Measurements from ENCODE around the gene ZNF782.
"Not testable (repeated sequence)": the region's sequence is repeated elsewhere in the genome, so short reads cannot be mapped to it uniquely, and the experiment has no call there.

The ZNF782 gene

DNA sequence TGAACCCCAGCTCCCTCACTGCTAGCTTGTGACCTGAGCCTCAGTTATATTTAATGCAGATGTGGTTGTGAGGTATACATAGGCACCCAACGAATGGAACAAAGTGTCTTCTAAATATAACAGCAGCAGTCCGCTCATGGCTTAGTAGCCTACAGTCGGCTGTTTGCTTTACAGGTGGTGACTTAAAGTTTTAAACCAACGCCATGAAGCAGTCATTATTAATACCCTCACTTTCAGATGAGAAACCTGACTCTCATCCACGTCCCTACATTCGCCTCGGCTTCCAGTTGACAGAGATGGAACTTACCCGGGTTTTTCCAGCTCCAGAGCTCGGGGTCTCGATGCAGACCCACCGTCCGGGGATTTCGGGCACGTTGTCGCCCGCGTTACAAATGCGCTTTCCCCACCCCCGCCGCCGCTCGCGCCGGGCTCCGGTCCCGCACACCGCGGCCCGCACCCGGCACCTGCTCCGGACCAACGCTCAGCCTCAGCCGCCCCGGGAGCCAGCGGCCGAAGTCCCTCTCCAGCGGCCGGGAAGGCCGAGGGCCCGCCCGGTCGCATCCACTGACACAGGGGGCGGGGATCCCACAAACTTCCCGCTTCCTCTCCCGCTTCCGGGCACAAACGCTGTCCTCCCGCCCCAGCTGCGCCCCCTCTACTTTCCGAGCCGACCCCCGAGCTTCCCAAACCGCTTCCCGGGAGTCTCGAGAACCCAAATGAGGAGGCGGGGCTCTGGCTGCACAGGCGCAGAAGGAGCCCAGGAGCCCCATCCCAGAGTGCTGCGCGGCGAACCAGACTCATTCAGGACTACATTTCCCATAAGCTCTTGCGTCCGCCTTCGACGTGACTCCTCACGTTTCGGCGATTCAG, at the start of gene ZNF782:
Gene ZNF782, minus strand, starts transcription at position 734 of the 870 bp plus-strand sequence. CDS start 2,553 bp downstream, outside the sequence.
- H3K4me1 ChIP-seq (ENCODE audit: control insufficient read depth, insufficient read depth, low read length) = peaks cover 24% of the 10 kb centered on the region; the same call in 1 of the 2 replicates
- peak within 1 kb of the TSS; percentile 57 for H3K9ac ChIP-seq (ENCODE audit: low read depth, low read length)
- no peaks in the 10 kb centered on the region for H3K27me3 ChIP-seq (ENCODE audit: control insufficient read depth, insufficient read depth, low read length)
- no peaks in the 10 kb centered on the region for H3K36me3 ChIP-seq (ENCODE audit: control insufficient read depth, insufficient read depth, low read length)
- H3K9me3 ChIP-seq (ENCODE audit: control insufficient read depth, insufficient read depth, low read length) = no peaks in the 10 kb centered on the region
- peak within 1 kb of the TSS; percentile 88 for H3K4me3 ChIP-seq (ENCODE audit: low read depth, low read length)
- peak within 1 kb of the TSS; percentile 74 for H3K27ac ChIP-seq (ENCODE audit: low read depth, low read length)

DNA sequence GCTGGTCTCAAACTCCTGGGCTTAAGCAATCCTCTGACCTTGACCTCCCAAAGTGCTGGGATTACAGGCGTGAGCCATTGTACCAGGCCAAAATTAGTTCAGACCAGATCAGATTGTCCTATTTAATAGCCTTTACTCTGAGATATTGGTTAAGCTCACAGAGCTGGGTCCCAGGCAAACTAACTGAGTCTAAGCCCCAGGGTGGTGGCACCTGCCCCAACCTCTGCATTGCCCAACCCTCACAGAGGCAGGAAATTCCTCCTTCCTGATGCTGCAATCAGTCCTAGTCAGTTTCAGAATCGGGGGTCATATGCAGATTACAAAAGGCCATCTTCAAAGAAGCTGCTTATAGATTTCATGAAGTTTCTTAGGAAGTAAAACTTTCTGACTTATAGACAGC, 45.7 kb upstream of the ZNF782 start:
- H3K36me3 ChIP-seq (ENCODE audit: control insufficient read depth, insufficient read depth, low read length); H3K4me1 ChIP-seq (ENCODE audit: control insufficient read depth, insufficient read depth, low read length); H3K27ac ChIP-seq (ENCODE audit: low read depth, low read length); H3K27me3 ChIP-seq (ENCODE audit: control insufficient read depth, insufficient read depth, low read length); H3K9ac ChIP-seq (ENCODE audit: low read depth, low read length); H3K9me3 ChIP-seq (ENCODE audit: control insufficient read depth, insufficient read depth, low read length); H3K4me3 ChIP-seq (ENCODE audit: low read depth, low read length): not testable (repeated sequence)

DNA sequence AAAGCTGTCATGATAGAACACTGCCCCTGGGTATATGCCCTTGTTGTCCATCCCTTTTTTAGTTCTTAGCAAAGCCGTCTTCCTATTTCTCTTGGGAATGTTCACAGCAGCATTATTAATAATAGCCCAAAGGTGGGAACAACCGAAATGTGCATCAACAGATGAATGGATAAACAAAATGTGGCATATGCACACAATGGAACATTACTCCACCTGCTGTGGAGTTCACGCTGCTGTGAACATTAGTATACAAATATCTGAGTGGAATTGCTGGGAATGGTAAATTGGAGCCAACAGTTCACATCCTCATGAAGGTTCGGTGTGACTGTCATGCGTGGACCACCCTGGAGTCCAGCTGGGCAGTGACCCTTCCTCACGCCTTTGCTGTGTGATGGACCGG, 37.8 kb upstream of the ZNF782 start:
- Histone ChIP-seq H3K9ac (ENCODE audit: low read depth, low read length) (no peak overlapping the region), H3K27ac (ENCODE audit: low read depth, low read length) (no peak overlapping the region), H3K9me3 (ENCODE audit: control insufficient read depth, insufficient read depth, low read length) (no peaks in the 10 kb centered on the region), H3K4me1 (ENCODE audit: control insufficient read depth, insufficient read depth, low read length) (no peaks in the 10 kb centered on the region), H3K36me3 (ENCODE audit: control insufficient read depth, insufficient read depth, low read length) (no peaks in the 10 kb centered on the region), H3K4me3 (ENCODE audit: low read depth, low read length) (no peak overlapping the region), H3K27me3 (ENCODE audit: control insufficient read depth, insufficient read depth, low read length) (no peaks in the 10 kb centered on the region)

DNA sequence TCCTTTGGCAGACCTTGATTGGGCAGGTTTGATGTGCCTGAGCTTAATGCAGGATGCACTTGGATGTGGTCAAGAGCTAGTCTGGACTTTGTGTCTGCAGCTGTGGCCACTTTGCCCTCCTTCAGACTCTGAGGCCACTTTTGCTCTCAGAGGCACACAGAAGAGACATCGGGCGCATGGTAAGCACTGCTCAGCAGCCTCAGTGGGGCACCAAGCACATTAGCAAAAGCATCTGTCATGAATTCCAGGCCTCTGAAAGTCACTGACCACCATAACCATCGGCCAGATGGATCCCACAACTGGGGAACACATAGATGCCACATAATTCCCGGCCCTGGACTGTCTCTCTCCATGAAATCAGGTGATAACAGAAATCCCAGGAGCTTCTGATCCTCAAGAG, 34.3 kb upstream of the ZNF782 start:
- Histone ChIP-seq H3K4me1 (ENCODE audit: control insufficient read depth, insufficient read depth, low read length) (no peaks in the 10 kb centered on the region), H3K4me3 (ENCODE audit: low read depth, low read length) (no peak overlapping the region), H3K9ac (ENCODE audit: low read depth, low read length) (no peak overlapping the region), H3K27ac (ENCODE audit: low read depth, low read length) (no peak overlapping the region), H3K27me3 (ENCODE audit: control insufficient read depth, insufficient read depth, low read length) (no peaks in the 10 kb centered on the region), H3K36me3 (ENCODE audit: control insufficient read depth, insufficient read depth, low read length) (no peaks in the 10 kb centered on the region), H3K9me3 (ENCODE audit: control insufficient read depth, insufficient read depth, low read length) (no peaks in the 10 kb centered on the region)

DNA sequence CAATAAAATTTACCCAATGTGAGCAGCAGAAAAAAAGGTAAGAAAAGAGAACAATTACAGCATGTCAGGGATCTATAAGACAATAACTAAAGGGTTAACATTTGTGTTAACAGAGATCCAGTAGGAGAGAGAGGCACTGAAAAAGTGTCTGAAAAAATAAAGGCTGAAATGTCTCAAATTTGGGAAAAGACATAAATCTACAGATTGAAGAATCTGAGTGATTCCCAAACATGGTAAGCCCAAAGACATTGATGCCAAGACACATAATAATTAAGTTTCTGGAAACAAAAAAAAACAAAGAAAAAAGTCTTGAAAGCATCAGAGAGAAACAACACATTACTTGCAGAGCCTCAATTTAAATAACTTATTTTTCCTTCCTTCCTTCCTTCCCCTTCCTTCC, 31.1 kb upstream of the ZNF782 start:
- no peaks in the 10 kb centered on the region for H3K9me3 ChIP-seq (ENCODE audit: control insufficient read depth, insufficient read depth, low read length)
- no peak overlapping the region for H3K27ac ChIP-seq (ENCODE audit: low read depth, low read length)
- H3K4me3 ChIP-seq (ENCODE audit: low read depth, low read length) = no peak overlapping the region
- H3K9ac ChIP-seq (ENCODE audit: low read depth, low read length) = no peak overlapping the region
- H3K27me3 ChIP-seq (ENCODE audit: control insufficient read depth, insufficient read depth, low read length) = no peaks in the 10 kb centered on the region
- no peaks in the 10 kb centered on the region for H3K4me1 ChIP-seq (ENCODE audit: control insufficient read depth, insufficient read depth, low read length)
- no peaks in the 10 kb centered on the region for H3K36me3 ChIP-seq (ENCODE audit: control insufficient read depth, insufficient read depth, low read length)

DNA sequence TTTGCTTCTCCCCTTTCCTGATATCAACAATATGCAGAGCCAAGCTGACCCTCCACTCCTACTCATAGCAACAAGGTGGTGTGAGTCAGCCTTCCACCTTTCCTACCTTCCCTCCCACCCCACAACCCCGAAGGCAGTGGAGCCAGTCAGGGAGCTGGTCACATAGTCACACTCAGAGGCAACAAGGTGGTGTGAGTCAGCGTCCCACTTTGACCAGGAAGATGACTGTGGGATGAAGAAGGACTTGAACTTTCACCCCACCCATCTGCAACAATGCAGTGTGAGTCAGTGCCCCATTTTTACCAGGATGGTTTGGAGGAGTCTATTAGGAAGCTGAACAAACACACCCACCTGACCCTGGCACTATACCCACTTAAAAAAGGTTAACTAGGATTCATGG, 30.1 kb upstream of the ZNF782 start:
- no peak overlapping the region for H3K9ac ChIP-seq (ENCODE audit: low read depth, low read length)
- no peaks in the 10 kb centered on the region for H3K4me1 ChIP-seq (ENCODE audit: control insufficient read depth, insufficient read depth, low read length)
- no peaks in the 10 kb centered on the region for H3K27me3 ChIP-seq (ENCODE audit: control insufficient read depth, insufficient read depth, low read length)
- no peaks in the 10 kb centered on the region for H3K36me3 ChIP-seq (ENCODE audit: control insufficient read depth, insufficient read depth, low read length)
- H3K9me3 ChIP-seq (ENCODE audit: control insufficient read depth, insufficient read depth, low read length) = no peaks in the 10 kb centered on the region
- H3K4me3 ChIP-seq (ENCODE audit: low read depth, low read length) = no peak overlapping the region
- H3K27ac ChIP-seq (ENCODE audit: low read depth, low read length) = no peak overlapping the region

DNA sequence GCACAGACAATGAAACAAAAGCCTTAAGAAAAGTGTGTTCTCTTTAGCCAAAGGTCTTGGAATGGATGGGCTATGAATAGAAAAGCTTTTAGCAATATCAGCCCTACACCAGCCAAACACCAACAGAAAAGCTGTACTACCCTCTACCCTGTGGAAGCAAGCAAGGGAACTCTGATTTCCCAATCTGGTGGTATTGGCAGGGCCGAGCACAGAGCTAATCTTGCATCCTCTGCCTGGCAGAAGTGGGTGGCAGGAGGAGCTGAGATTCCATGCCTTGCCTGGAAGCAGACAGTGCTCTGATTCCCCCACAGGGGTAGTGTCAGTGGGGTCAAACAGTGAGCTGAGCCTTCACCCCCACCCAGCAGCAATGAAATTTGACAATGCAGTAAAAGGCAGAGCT, 29.6 kb upstream of the ZNF782 start:
- H3K27ac ChIP-seq (ENCODE audit: low read depth, low read length) = no peak overlapping the region
- H3K9ac ChIP-seq (ENCODE audit: low read depth, low read length) = no peak overlapping the region
- H3K4me1 ChIP-seq (ENCODE audit: control insufficient read depth, insufficient read depth, low read length) = no peaks in the 10 kb centered on the region
- H3K9me3 ChIP-seq (ENCODE audit: control insufficient read depth, insufficient read depth, low read length) = no peaks in the 10 kb centered on the region
- H3K4me3 ChIP-seq (ENCODE audit: low read depth, low read length) = no peak overlapping the region
- no peaks in the 10 kb centered on the region for H3K36me3 ChIP-seq (ENCODE audit: control insufficient read depth, insufficient read depth, low read length)
- H3K27me3 ChIP-seq (ENCODE audit: control insufficient read depth, insufficient read depth, low read length) = no peaks in the 10 kb centered on the region

DNA sequence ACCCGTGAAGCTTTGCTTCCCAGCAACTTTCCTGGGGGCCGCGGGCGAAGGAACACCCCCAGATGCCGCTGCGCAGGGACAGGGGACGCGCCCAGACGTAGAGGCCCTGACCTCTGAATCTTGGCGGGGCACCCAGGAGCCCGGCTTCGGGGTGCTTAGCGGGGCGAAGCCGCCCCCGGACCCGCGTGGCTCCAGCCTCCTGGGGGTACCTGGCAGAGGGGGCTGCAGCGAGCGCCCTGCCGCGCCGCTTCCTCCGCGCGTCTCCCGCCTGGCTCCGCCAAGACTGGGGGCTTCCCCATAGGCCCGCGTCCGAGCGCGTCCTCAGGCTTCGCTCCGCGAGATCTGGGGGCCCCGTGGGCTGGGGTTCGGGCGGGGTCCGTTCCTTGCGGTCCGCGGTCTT, 23.0 kb upstream of the ZNF782 start:
- no peak overlapping the region for H3K9ac ChIP-seq (ENCODE audit: low read depth, low read length)
- no peak overlapping the region for H3K27ac ChIP-seq (ENCODE audit: low read depth, low read length)
- H3K4me3 ChIP-seq (ENCODE audit: low read depth, low read length) = no peak overlapping the region
- peaks cover 16% of the 10 kb centered on the region for H3K27me3 ChIP-seq (ENCODE audit: control insufficient read depth, insufficient read depth, low read length)
- no peaks in the 10 kb centered on the region for H3K36me3 ChIP-seq (ENCODE audit: control insufficient read depth, insufficient read depth, low read length)
- peaks cover 3% of the 10 kb centered on the region for H3K4me1 ChIP-seq (ENCODE audit: control insufficient read depth, insufficient read depth, low read length)
- H3K9me3 ChIP-seq (ENCODE audit: control insufficient read depth, insufficient read depth, low read length) = no peaks in the 10 kb centered on the region

DNA sequence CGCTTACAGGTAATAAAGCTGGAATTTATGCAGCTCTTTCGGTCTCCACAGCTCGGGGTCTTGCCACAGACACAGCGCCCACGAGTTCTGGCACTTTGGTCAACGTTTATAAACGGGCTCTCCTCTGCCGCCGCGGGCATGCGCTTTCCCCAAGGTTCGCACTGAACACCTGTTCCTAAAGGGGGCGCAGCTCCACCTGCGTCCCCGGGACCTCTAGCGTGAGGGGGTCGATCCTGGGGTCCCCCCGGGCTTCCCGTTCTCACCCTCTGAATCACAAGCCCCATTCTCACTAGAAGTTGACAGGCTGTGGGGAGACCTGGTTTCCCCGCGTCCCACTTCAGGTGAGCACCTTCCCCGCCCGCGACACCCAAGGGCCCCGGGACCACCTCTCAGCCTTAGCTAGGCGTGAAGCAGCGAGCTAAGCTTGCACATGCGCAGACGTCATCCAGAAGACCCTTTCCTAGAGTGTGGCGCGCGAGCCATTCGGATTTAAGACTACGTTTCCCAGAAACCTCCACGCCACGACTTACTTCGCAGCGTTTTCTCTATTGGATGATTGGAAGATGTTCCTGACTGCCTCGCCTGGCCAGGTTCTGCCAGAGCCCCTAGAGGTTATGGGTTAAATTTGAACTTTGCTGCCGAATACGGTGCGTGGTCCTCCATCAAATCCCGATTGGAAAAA, 21.3 kb upstream of the ZNF782 start:
- Histone ChIP-seq H3K27ac (ENCODE audit: low read depth, low read length) (peak overlapping the region; percentile 19), H3K9me3 (ENCODE audit: control insufficient read depth, insufficient read depth, low read length) (no peaks in the 10 kb centered on the region), H3K9ac (ENCODE audit: low read depth, low read length) (peak overlapping the region; percentile 27; the same call in 1 of the 2 replicates), H3K36me3 (ENCODE audit: control insufficient read depth, insufficient read depth, low read length) (no peaks in the 10 kb centered on the region), H3K4me1 (ENCODE audit: control insufficient read depth, insufficient read depth, low read length) (peaks cover 3% of the 10 kb centered on the region), H3K27me3 (ENCODE audit: control insufficient read depth, insufficient read depth, low read length) (peaks cover 16% of the 10 kb centered on the region), H3K4me3 (ENCODE audit: low read depth, low read length) (peak overlapping the region; percentile 70)

DNA sequence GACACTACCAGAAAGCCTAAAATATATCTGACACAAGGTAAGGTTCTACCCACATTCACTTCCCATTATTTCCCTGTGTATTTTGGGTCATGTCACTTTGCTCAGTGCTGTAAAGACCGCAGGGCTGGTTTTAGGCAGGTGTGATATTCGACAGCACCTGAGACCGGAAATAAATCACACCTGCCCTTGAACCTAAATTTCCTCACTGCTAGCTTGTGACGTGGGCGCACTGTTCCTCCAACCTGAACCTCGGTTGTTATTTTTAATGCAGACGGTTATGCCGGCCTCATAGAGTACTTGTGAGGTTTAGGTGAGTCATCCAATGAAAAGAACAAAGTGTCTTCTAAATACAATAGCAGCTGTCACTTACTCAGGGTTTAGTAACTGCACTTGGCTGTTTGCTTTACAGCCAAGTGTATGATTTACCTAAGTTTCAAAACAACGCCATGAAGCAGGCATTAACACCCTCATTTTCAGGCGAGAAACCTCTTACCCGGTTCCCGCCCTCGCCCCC, 20.7 kb upstream of the ZNF782 start:
- no peaks in the 10 kb centered on the region for H3K36me3 ChIP-seq (ENCODE audit: control insufficient read depth, insufficient read depth, low read length)
- peaks cover 3% of the 10 kb centered on the region for H3K4me1 ChIP-seq (ENCODE audit: control insufficient read depth, insufficient read depth, low read length)
- H3K9me3 ChIP-seq (ENCODE audit: control insufficient read depth, insufficient read depth, low read length) = no peaks in the 10 kb centered on the region
- H3K9ac ChIP-seq (ENCODE audit: low read depth, low read length) = peak overlapping the region; percentile 27; the same call in 1 of the 2 replicates
- peak overlapping the region; percentile 19 for H3K27ac ChIP-seq (ENCODE audit: low read depth, low read length)
- H3K27me3 ChIP-seq (ENCODE audit: control insufficient read depth, insufficient read depth, low read length) = peaks cover 16% of the 10 kb centered on the region
- peak overlapping the region; percentile 70 for H3K4me3 ChIP-seq (ENCODE audit: low read depth, low read length)

DNA sequence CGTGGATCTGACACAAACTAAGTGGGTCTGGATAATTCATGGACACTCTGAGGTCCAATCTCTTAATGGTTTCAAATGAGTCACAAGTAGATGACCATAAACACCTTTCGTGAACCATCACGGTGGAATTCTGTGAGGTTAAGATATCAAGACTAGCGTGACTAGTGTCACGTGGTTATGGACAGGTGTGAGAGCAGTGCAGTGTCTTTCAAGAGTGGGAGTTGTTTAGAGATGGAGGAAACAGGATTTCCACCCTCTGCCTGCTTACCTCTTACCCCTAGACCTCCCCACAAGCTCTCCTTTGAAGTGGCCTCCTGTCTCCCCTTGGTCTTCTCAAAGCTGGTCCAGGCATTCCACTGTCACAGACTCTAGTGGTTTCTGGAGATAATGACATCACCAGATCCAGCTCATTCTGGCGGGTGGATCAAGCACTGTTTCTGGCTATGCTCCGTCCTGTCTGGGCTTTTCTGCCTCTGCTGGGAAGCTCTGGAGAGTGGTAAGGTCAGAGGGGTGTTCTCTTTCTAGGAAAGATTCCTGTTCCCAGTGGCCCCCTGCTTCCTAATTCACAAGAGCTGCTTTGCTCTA, 20.0 kb upstream of the ZNF782 start:
- H3K4me1 ChIP-seq (ENCODE audit: control insufficient read depth, insufficient read depth, low read length) = peaks cover 3% of the 10 kb centered on the region
- H3K4me3 ChIP-seq (ENCODE audit: low read depth, low read length) = no peak overlapping the region
- no peak overlapping the region for H3K9ac ChIP-seq (ENCODE audit: low read depth, low read length)
- H3K36me3 ChIP-seq (ENCODE audit: control insufficient read depth, insufficient read depth, low read length) = no peaks in the 10 kb centered on the region
- peaks cover 16% of the 10 kb centered on the region for H3K27me3 ChIP-seq (ENCODE audit: control insufficient read depth, insufficient read depth, low read length)
- no peaks in the 10 kb centered on the region for H3K9me3 ChIP-seq (ENCODE audit: control insufficient read depth, insufficient read depth, low read length)
- H3K27ac ChIP-seq (ENCODE audit: low read depth, low read length) = no peak overlapping the region

Measured in HUES48 (cell line).